Measurements from ENCODE around the gene CNTNAP2. TPM values are rescaled to one million over a fixed set of nuclear protein-coding genes. Genes with fewer than 3 reads are reported as not detected.

The CNTNAP2 gene
- total RNA-seq, 1 donor: 7.6 TPM

DNA sequence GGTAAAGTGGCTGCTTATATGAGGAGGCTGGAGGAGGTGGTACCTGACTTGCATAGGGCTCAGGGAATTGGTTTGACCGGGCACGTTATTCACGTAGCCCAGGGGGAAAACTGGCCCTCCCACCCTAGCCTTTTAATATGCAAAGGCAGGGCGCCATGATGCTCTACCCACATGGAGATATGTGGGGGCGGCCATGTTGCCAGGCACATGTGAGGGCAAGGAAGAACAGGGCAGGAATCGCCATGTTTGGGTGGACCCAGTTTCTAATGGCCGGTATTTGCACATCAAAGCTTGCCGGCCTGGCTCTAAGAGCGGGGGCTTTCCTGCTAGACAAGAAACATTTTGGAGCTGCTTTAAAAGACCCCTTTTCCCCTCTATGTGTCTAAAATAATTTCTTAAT lies 1524.2 kb downstream of the CNTNAP2 start:
- DNase-seq (ENCODE audit: insufficient read length, low spot score, missing footprints): no peak
- no peaks in the 10 kb centered on the region for H3K36me3 ChIP-seq (ENCODE audit: insufficient read depth, low read length)
- H3K27ac ChIP-seq (ENCODE audit: low read depth, low read length): no peak overlapping the region
- H3K79me2 ChIP-seq (ENCODE audit: insufficient read depth, low read length): no peaks in the 10 kb centered on the region
- H3K4me1 ChIP-seq (ENCODE audit: insufficient read depth, low read length): no peaks in the 10 kb centered on the region
- H3K9me3 ChIP-seq (ENCODE audit: low read depth, low read length): no peaks in the 10 kb centered on the region
- no peak overlapping the region for H3K4me3 ChIP-seq (ENCODE audit: insufficient read depth, low read length)
- no peaks in the 10 kb centered on the region for H3K27me3 ChIP-seq (ENCODE audit: insufficient read depth, low read length)
- H3K4me2 ChIP-seq (ENCODE audit: insufficient read depth, low read length): no peak overlapping the region
- H2AFZ ChIP-seq (ENCODE audit: low read length): no peak overlapping the region
- H4K20me1 ChIP-seq (ENCODE audit: insufficient read depth, low read length): no peaks in the 10 kb centered on the region
- no peak for TF ChIP-seq CTCF (IDR thresholded peaks at IDR 0.05; ENCODE audit: extremely low read depth, low read depth, low read length)

GRCh38 chr7:147646568-147646967 lies 1530.0 kb downstream of the CNTNAP2 start:
- DNase-seq (ENCODE audit: insufficient read length, low spot score, missing footprints): no peak
- Histone ChIP-seq H4K20me1 (ENCODE audit: insufficient read depth, low read length) (no peaks in the 10 kb centered on the region), H3K4me2 (ENCODE audit: insufficient read depth, low read length) (no peak overlapping the region), H3K36me3 (ENCODE audit: insufficient read depth, low read length) (no peaks in the 10 kb centered on the region), H3K27me3 (ENCODE audit: insufficient read depth, low read length) (no peaks in the 10 kb centered on the region), H2AFZ (ENCODE audit: low read length) (no peak overlapping the region), H3K4me3 (ENCODE audit: insufficient read depth, low read length) (no peak overlapping the region), H3K4me1 (ENCODE audit: insufficient read depth, low read length) (no peaks in the 10 kb centered on the region), H3K27ac (ENCODE audit: low read depth, low read length) (no peak overlapping the region), H3K9me3 (ENCODE audit: low read depth, low read length) (no peaks in the 10 kb centered on the region), H3K79me2 (ENCODE audit: insufficient read depth, low read length) (no peaks in the 10 kb centered on the region)
- TF ChIP-seq CTCF (IDR thresholded peaks at IDR 0.05; ENCODE audit: extremely low read depth, low read depth, low read length): no peak

DNA sequence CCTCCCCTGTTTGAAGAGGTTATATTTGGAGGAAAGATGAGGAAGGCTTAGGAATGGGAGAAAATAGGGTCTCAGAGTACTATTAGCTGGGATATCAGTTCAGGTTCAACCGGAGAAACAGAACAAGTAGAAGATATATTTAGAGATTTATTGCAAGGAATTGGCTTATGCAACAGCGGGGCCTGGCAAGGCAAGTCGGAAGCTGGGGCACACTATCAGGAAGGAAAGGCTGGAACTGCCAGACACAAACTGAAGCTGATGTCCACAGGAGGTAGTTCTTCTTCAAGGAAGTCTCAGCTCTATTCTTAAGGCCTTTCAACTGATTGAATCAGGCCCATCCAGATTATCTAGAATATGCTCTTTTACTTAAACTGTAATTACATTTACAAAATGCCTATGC lies 1534.4 kb downstream of the CNTNAP2 start:
- Histone ChIP-seq H3K27ac (ENCODE audit: low read depth, low read length) (no peak overlapping the region), H3K36me3 (ENCODE audit: insufficient read depth, low read length) (no peaks in the 10 kb centered on the region), H3K4me2 (ENCODE audit: insufficient read depth, low read length) (no peak overlapping the region), H3K79me2 (ENCODE audit: insufficient read depth, low read length) (no peaks in the 10 kb centered on the region), H3K9me3 (ENCODE audit: low read depth, low read length) (no peaks in the 10 kb centered on the region), H2AFZ (ENCODE audit: low read length) (no peak overlapping the region), H4K20me1 (ENCODE audit: insufficient read depth, low read length) (no peaks in the 10 kb centered on the region), H3K4me3 (ENCODE audit: insufficient read depth, low read length) (no peak overlapping the region), H3K4me1 (ENCODE audit: insufficient read depth, low read length) (no peaks in the 10 kb centered on the region), H3K27me3 (ENCODE audit: insufficient read depth, low read length) (no peaks in the 10 kb centered on the region)
- no peak for DNase-seq (ENCODE audit: insufficient read length, low spot score, missing footprints)
- TF ChIP-seq CTCF (IDR thresholded peaks at IDR 0.05; ENCODE audit: extremely low read depth, low read depth, low read length): no peak

- no peaks in the 10 kb centered on the region for H3K36me3 ChIP-seq (ENCODE audit: insufficient read depth, low read length)
- no peaks in the 10 kb centered on the region for H3K79me2 ChIP-seq (ENCODE audit: insufficient read depth, low read length)
- no peak overlapping the region for H3K27ac ChIP-seq (ENCODE audit: low read depth, low read length)
- no peaks in the 10 kb centered on the region for H3K27me3 ChIP-seq (ENCODE audit: insufficient read depth, low read length)
- H4K20me1 ChIP-seq (ENCODE audit: insufficient read depth, low read length): no peaks in the 10 kb centered on the region
- no peaks in the 10 kb centered on the region for H3K9me3 ChIP-seq (ENCODE audit: low read depth, low read length)
- H3K4me3 ChIP-seq (ENCODE audit: insufficient read depth, low read length): no peak overlapping the region
- no peaks in the 10 kb centered on the region for H3K4me1 ChIP-seq (ENCODE audit: insufficient read depth, low read length)
- no peak for TF ChIP-seq CTCF (IDR thresholded peaks at IDR 0.05; ENCODE audit: extremely low read depth, low read depth, low read length)
- DNase-seq (ENCODE audit: insufficient read length, low spot score, missing footprints): no peak
- no peak overlapping the region for H3K4me2 ChIP-seq (ENCODE audit: insufficient read depth, low read length)
- no peak overlapping the region for H2AFZ ChIP-seq (ENCODE audit: low read length)
Observed at GRCh38 chr7:147651601-147652000, 1535.0 kb downstream of the CNTNAP2 start.
